Thyroid gland (tissue), 4 donors: Measurements from ENCODE around the gene ING3. TPM values are rescaled to one million over a fixed set of nuclear protein-coding genes. Genes with fewer than 3 reads are reported as not detected.
A peak's percentile ranks its signal among the peaks of the same experiment; 100 is the strongest.

Source experiments
- DNase-seq, 2 donors: peaks; one replicate each; pipeline ENCODE4 v3.0.0-alpha.2; 2019
- H3K27ac ChIP-seq, 3 donors: fragments of 200-600 bp; sonication (generic); 1 replicate in 2 of 3; 2 replicates in 1 of 3; pipeline ENCODE4 v1.5.1; 2016 to 2019; ENCODE audit warnings: mild to moderate bottlenecking in 1 of 3, moderate library complexity in 1 of 3
- H3K27me3 ChIP-seq: fragments of 200-600 bp; sonication (generic); one replicate; pipeline ENCODE4 v1.5.1; 2019
- H3K36me3 ChIP-seq, 2 donors: fragments of 200-600 bp; sonication (generic); one replicate each; pipeline ENCODE4 v1.5.1; 2016 to 2019
- H3K4me1 ChIP-seq, 2 donors: fragments of 200-600 bp; sonication (generic); one replicate each; pipeline ENCODE4 v1.5.1; 2017 to 2019
- H3K4me3 ChIP-seq, 3 donors: fragments of 200-600 bp; sonication (generic); replicated peaks in 1 of 3; 1 replicate in 2 of 3; 2 replicates in 1 of 3; pipeline ENCODE4 v1.5.1; 2016; ENCODE audit warnings: mild to moderate bottlenecking in 1 of 3
- H3K9me3 ChIP-seq: fragments of 200-600 bp; sonication (generic); one replicate; pipeline ENCODE4 v1.5.1; 2017
- CTCF ChIP-seq, 6 experiments: fragments of 200-600 bp in 3 of 6; fragments of 450-650 bp in 3 of 6; sonication (generic) in 3 of 6; IDR thresholded peaks; one replicate each; pipeline ENCODE4 v1.5.1; 2016 to 2019; ENCODE audit warnings: antibody characterized with exemption in 6 of 6, mild to moderate bottlenecking in 2 of 6, inconsistent platforms in 1 of 6, moderate library complexity in 1 of 6
- POLR2A ChIP-seq, 2 donors: fragments of 450-650 bp; IDR thresholded peaks; one replicate each; pipeline ENCODE4 v1.6.1; 2017; ENCODE audit warnings: antibody characterized with exemption in 2 of 2, mild to moderate bottlenecking in 2 of 2, moderate library complexity in 1 of 2
- WGBS, 2 donors: methylation state at CpG; one replicate each; pipeline ENCODE4 v1.1.5; 2017; 5-methylcytosine and 5-hydroxymethylcytosine counted together
- intact Hi-C: fragments of 100-400 bp; cut with DNase I; formaldehyde crosslinking; loops from one replicate; pipeline ENCODE4 v1.15.1; 2023
- total RNA-seq, 4 donors: library from RNA; depleted of rRNA; stranded (reverse); fragments of >200 nt; gene quantifications; one replicate each; pipeline ENCODE4 v1.2.3, GENCODE V29; 2016

The ING3 gene
- total RNA-seq, 4 donors from 2014 or later: 23.7 to 40.8 (median 37.1) TPM

GRCh38 chr7:120993553-120994191, 43.1 kb downstream of the ING3 start:
- Histone ChIP-seq H3K36me3 (no peaks in the 10 kb centered on the region), H3K27me3 (no peaks in the 10 kb centered on the region), H3K27ac (no peak overlapping the region), H3K9me3 (no peaks in the 10 kb centered on the region), H3K4me3 (no peak overlapping the region), H3K4me1 (no peaks in the 10 kb centered on the region)
- no peak for DNase-seq
- intact Hi-C loops: no loop called here
- TF ChIP-seq POLR2A (IDR thresholded peaks at IDR 0.05) (no peak), CTCF (IDR thresholded peaks at IDR 0.05) (no peak)
- 55 to 59% methylated on average over 5 of the region's 5 CpGs for WGBS, 2 donors

- Histone ChIP-seq H3K27me3 (no peaks in the 10 kb centered on the region), H3K4me3 (no peak overlapping the region), H3K4me1 (no peaks in the 10 kb centered on the region), H3K9me3 (no peaks in the 10 kb centered on the region), H3K27ac (no peak overlapping the region), H3K36me3 (no peaks in the 10 kb centered on the region)
- WGBS, 2 donors: 88 to 90% methylated on average over 5 of the region's 5 CpGs
- DNase-seq: no peak
- TF ChIP-seq POLR2A (IDR thresholded peaks at IDR 0.05) (no peak), CTCF (IDR thresholded peaks at IDR 0.05) (no peak)
- intact Hi-C loops: no loop called here
These were observed 44.2 kb downstream of the ING3 start for GRCh38 chr7:120994512-120995410.

- TF ChIP-seq POLR2A (IDR thresholded peaks at IDR 0.05) (no peak), CTCF (IDR thresholded peaks at IDR 0.05) (no peak)
- Histone ChIP-seq H3K36me3 (no peaks in the 10 kb centered on the region), H3K9me3 (no peaks in the 10 kb centered on the region), H3K27me3 (no peaks in the 10 kb centered on the region), H3K4me1 (no peaks in the 10 kb centered on the region), H3K4me3 (no peak overlapping the region), H3K27ac (no peak overlapping the region)
- intact Hi-C loops: no loop called here
- 92 to 98% methylated on average over 2 of the region's 2 CpGs for WGBS, 2 donors
- DNase-seq: no peak
These were observed 45.1 kb downstream of the ING3 start for GRCh38 chr7:120995654-120996053.

- Histone ChIP-seq H3K27me3 (no peaks in the 10 kb centered on the region), H3K4me1 (no peaks in the 10 kb centered on the region), H3K36me3 (no peaks in the 10 kb centered on the region), H3K9me3 (no peaks in the 10 kb centered on the region), H3K27ac (no peak overlapping the region), H3K4me3 (no peak overlapping the region)
- peak; percentile 37 to 49 for DNase-seq
- WGBS, 2 donors: 93 to 96% methylated on average over 2 of the region's 2 CpGs
- intact Hi-C loops: no loop called here
- TF ChIP-seq POLR2A (IDR thresholded peaks at IDR 0.05) (no peak), CTCF (IDR thresholded peaks at IDR 0.05) (no peak)
These were observed 45.9 kb downstream of the ING3 start for GRCh38 chr7:120996333-120996987.

GRCh38 chr7:120996988-120997345, 46.4 kb downstream of the ING3 start:
- intact Hi-C loops: no loop called here
- TF ChIP-seq CTCF (IDR thresholded peaks at IDR 0.05) (no peak), POLR2A (IDR thresholded peaks at IDR 0.05) (no peak)
- H3K27ac ChIP-seq: no peak overlapping the region
- no peaks in the 10 kb centered on the region for H3K4me1 ChIP-seq
- no peaks in the 10 kb centered on the region for H3K27me3 ChIP-seq
- H3K9me3 ChIP-seq: no peaks in the 10 kb centered on the region
- no peak for DNase-seq
- no peaks in the 10 kb centered on the region for H3K36me3 ChIP-seq
- no peak overlapping the region for H3K4me3 ChIP-seq
